Activated gamma-delta T cell (primary cell): ENCODE measurements around the gene LRRC73.
"Not testable (repeated sequence)": the region's sequence is repeated elsewhere in the genome, so short reads cannot be mapped to it uniquely, and the experiment has no call there.

Experiments
- DNase-seq: peaks from one replicate; lab custom pipeline; 2025; lab: John Stamatoyannopoulos, UW

Gene LRRC73

GRCh38 chr6:43461936-43462335 lies 48.2 kb downstream of the LRRC73 start:
- DNase-seq, result no peak

GRCh38 chr6:43460032-43460431 lies 50.1 kb downstream of the LRRC73 start:
- no peak for DNase-seq

- DNase-seq, result no peak
Observed at GRCh38 chr6:43459535-43459934, 50.6 kb downstream of the LRRC73 start.

- not testable (repeated sequence) for DNase-seq
Observed at GRCh38 chr6:43458154-43458553, 52.0 kb downstream of the LRRC73 start.

GRCh38 chr6:43457643-43458042 lies 52.5 kb downstream of the LRRC73 start:
- no peak for DNase-seq
